K562 (cell line): ENCODE data around the gene MLC1. TPM values are rescaled to one million over a fixed set of nuclear protein-coding genes. Genes with fewer than 3 reads are reported as not detected.

ENCODE experiments used
- ATAC-seq: fragments of 200-7000 bp; cut with Tn5 transposase; 3 replicates; pipeline ENCODE4 v1.9.1; 2020; ENCODE audit warnings: moderate library complexity
- BruUV-seq: library from RNA; stranded (reverse); fragments of 400-500 nt; replicated peaks from 2 replicates; lab custom pipeline; 2021; lab: Mats Ljungman, UMichigan
- CTCF ChIA-PET: fragments of 300-600 bp; formaldehyde crosslinking; extraction: SDS; loops from one replicate; lab custom pipeline; 2021; ENCODE audit warnings: low intra/inter-chr PET ratio; lab: Yijun Ruan, JAX
- POLR2A ChIA-PET: fragments of 300-600, 350-650 bp; sonication (Branson Sonifier 250); formaldehyde crosslinking; extraction: SDS; loops from one replicate; lab custom pipeline; 2021; ENCODE audit warnings: antibody characterized with exemption, inconsistent platforms; lab: Yijun Ruan, JAX
- DNase-seq, 4 experiments: peaks; one replicate each; pipeline versions ENCODE4 v3.0.0 to v3.0.0-alpha.2; 2011 to 2018; ENCODE audit warnings: low spot score in 3 of 4, mixed read lengths in 3 of 4; ENCODE audit errors: extremely low read depth in 1 of 4
- FAIRE-seq: peaks from 2 replicates; lab custom pipeline; 2011; peaks lifted over from hg19 to GRCh38; lab: Jason Lieb, UNC
- H2AFZ ChIP-seq: 2 replicates; pipeline ENCODE4 v1.6.0; 2011; ENCODE audit warnings: low read depth, low read length, control low read depth, inconsistent platforms
- H3K27ac ChIP-seq: fragments of 200-600 bp; 3 replicates; pipeline ENCODE4 v1.8.0; 2011; ENCODE audit warnings: low read depth, mild to moderate bottlenecking, control low read depth, inconsistent platforms, low read length, moderate library complexity, mixed read lengths; ENCODE audit errors: extremely low read depth
- H3K27me3 ChIP-seq, 2 experiments: fragments of 300-600 bp in 1 of 2; 2 replicates in 1 of 2; 3 replicates in 1 of 2; pipeline versions ENCODE4 v1.6.0 to v1.8.0; 2011; ENCODE audit warnings: inconsistent platforms in 2 of 2, low read length in 2 of 2, mild to moderate bottlenecking in 1 of 2, mixed read lengths in 1 of 2, moderate library complexity in 1 of 2; ENCODE audit not compliant: control insufficient read depth in 2 of 2, insufficient read depth in 2 of 2
- H3K36me3 ChIP-seq: fragments of 300-600 bp; 3 replicates; pipeline ENCODE4 v1.8.0; 2011; ENCODE audit warnings: mild to moderate bottlenecking, low read length, inconsistent platforms; ENCODE audit not compliant: control insufficient read depth, insufficient read depth
- H3K4me1 ChIP-seq, 2 experiments: fragments of 200-600 bp in 1 of 2; replicated peaks in 1 of 2; 2 replicates in 1 of 2; 3 replicates in 1 of 2; pipeline versions ENCODE4 v1.5.1 to v1.8.0; 2011; ENCODE audit warnings: inconsistent platforms in 2 of 2, low read length in 2 of 2, mild to moderate bottlenecking in 1 of 2, mixed read lengths in 1 of 2, moderate library complexity in 1 of 2; ENCODE audit not compliant: control insufficient read depth in 2 of 2, insufficient read depth in 2 of 2
- H3K4me2 ChIP-seq: 2 replicates; pipeline ENCODE4 v1.6.1; 2011; ENCODE audit warnings: low read length, control low read depth, inconsistent platforms, mixed read lengths; ENCODE audit not compliant: insufficient read depth
- H3K4me3 ChIP-seq: fragments of 200-600 bp; sonication (generic), shearing (Covaris generic); 2 replicates; pipeline ENCODE4 v1.5.1; 2016; ENCODE audit warnings: control low read depth, inconsistent platforms
- H3K79me2 ChIP-seq: fragments of 200-600 bp; 3 replicates; pipeline ENCODE4 v1.8.0; 2011; ENCODE audit warnings: low read length, inconsistent platforms; ENCODE audit not compliant: control insufficient read depth, insufficient read depth
- H3K9ac ChIP-seq, 2 experiments: 2 replicates each; pipeline versions ENCODE4 v1.6.0 to v1.6.1; 2011; ENCODE audit warnings: low read depth in 2 of 2, low read length in 2 of 2, control low read depth in 1 of 2, inconsistent platforms in 1 of 2, mild to moderate bottlenecking in 1 of 2, mixed read lengths in 1 of 2; ENCODE audit not compliant: insufficient read depth in 1 of 2
- H3K9me1 ChIP-seq: one replicate; pipeline ENCODE4 v1.6.0; 2011; ENCODE audit warnings: inconsistent platforms, mild to moderate bottlenecking, low read length, moderate library complexity; ENCODE audit not compliant: control insufficient read depth, insufficient read depth
- H3K9me3 ChIP-seq: replicated peaks from 2 replicates; pipeline ENCODE4 v1.5.1; 2011; ENCODE audit warnings: low read depth, low read length, inconsistent platforms; ENCODE audit not compliant: control insufficient read depth, insufficient read depth
- H4K20me1 ChIP-seq: replicated peaks from 2 replicates; pipeline ENCODE4 v1.6.1; 2011; ENCODE audit warnings: low read length, inconsistent platforms, mixed read lengths; ENCODE audit not compliant: control insufficient read depth, insufficient read depth
- MLX ChIP-seq, 2 experiments: fragments of 450-650 bp in 1 of 2; sonication (generic) in 1 of 2; formaldehyde crosslinking; conservative IDR thresholded peaks; 2 replicates each; pipeline versions ENCODE4 v1.4.0 to v1.8.1; 2020 to 2022; ENCODE audit warnings: mild to moderate bottlenecking in 1 of 2, missing genetic modification reagents in 1 of 2
- PTRF ChIP-seq: fragments of 450-650 bp; IDR thresholded peaks from 2 replicates; pipeline ENCODE4 v1.6.1; 2016; ENCODE audit warnings: mild to moderate bottlenecking, missing genetic modification characterization, missing compliant biosample characterization
- PURB ChIP-seq: sonication (generic); formaldehyde crosslinking; IDR thresholded peaks from 2 replicates; pipeline ENCODE4 v1.9.0; 2021; ENCODE audit warnings: low read depth, mild to moderate bottlenecking, missing genetic modification reagents
- TEAD4 ChIP-seq, 2 experiments: sonication (generic) in 1 of 2; formaldehyde crosslinking in 1 of 2; IDR thresholded peaks; 2 replicates each; pipeline versions ENCODE4 v1.6.1 to v1.8.0; 2012 to 2022; ENCODE audit warnings: borderline replicate concordance in 1 of 2, inconsistent platforms in 1 of 2, low read length in 1 of 2, mild to moderate bottlenecking in 1 of 2, missing genetic modification reagents in 1 of 2
- THRA ChIP-seq: fragments of 450-650 bp; IDR thresholded peaks from 2 replicates; pipeline ENCODE4 v1.6.1; 2017; ENCODE audit warnings: mild to moderate bottlenecking, moderate library complexity
- USF1 ChIP-seq: sonication (generic); formaldehyde crosslinking; IDR thresholded peaks from 2 replicates; pipeline ENCODE4 v1.9.0; 2022; ENCODE audit warnings: mild to moderate bottlenecking, missing genetic modification reagents
- ZC3H8 ChIP-seq: fragments of 450-650 bp; IDR thresholded peaks from 2 replicates; pipeline ENCODE4 v1.6.1; 2017
- WGBS: fragments of 100-300 bp; shearing (Covaris generic); methylation state at CpG from one replicate; pipeline ENCODE4 v1.1.6; 2016; ENCODE audit warnings: low coverage, mixed read lengths; ENCODE audit not compliant: insufficient coverage; ENCODE audit errors: missing lambda C conversion rate; 5-methylcytosine and 5-hydroxymethylcytosine counted together
- in situ Hi-C: fragments of 300-500 bp; cut with MboI; formaldehyde crosslinking; loops from 4 replicates; pipeline ENCODE4 v1.15.0; 2018; ENCODE audit warnings: inconsistent platforms, mixed read lengths
- intact Hi-C: fragments of 100-400 bp; cut with micrococcal nuclease; formaldehyde crosslinking; loops from 2 replicates; pipeline ENCODE4 v1.14.2; 2022
- polyA plus RNA-seq, 8 experiments: library from polyadenylated mRNA; depleted of rRNA in 4 of 8; stranded (reverse) in 5 of 8; unstranded in 3 of 8; fragments of >200 nt; fragmentation: Nextera tagmentation in 2 of 8; fragmentation: Illumina TruSeq in 1 of 8; extraction: Ambion mirVana in 2 of 8; extraction: Trizol in 1 of 8; gene quantifications; 2 replicates each; pipeline versions ENCODE4 v1.2.1 to v1.2.3, GENCODE V29; 2011 to 2014; ENCODE audit warnings: inconsistent platforms in 1 of 8, missing spikeins in 1 of 8
- total RNA-seq, 7 experiments: library from RNA; depleted of rRNA in 6 of 7; stranded (reverse); fragments of >200 nt in 6 of 7; fragmentation: Illumina TruSeq in 2 of 7; extraction: Trizol in 2 of 7; gene quantifications; 2 replicates each; pipeline versions ENCODE4 v1.2.1 to v1.2.3, GENCODE V29; 2011 to 2021; ENCODE audit warnings: low replicate concordance in 1 of 7
- TF ChIP-seq, protein P1 (sequence below): fragments of 250-450 bp; sonication (Bioruptor Pico); IDR thresholded peaks from 2 replicates; pipeline ENCODE4 v1.8.0; 2022; ENCODE audit warnings: moderate library complexity, mild to moderate bottlenecking, inconsistent platforms

MLC1 gene
- total and polyA plus RNA-seq, 9 of the 15 experiments (the other 6 are each of a cell fraction or from before 2014, with no cell fraction given) = 0.06 to 0.98 (median 0.39) TPM

GRCh38 chr22:50082197-50082715 lies 3.0 kb downstream of the MLC1 start:
- no peak overlapping the region for H3K27ac ChIP-seq

More at GRCh38 chr22:50082197-50082715, 3.0 kb downstream of the MLC1 start:
- H2AFZ ChIP-seq = no peak overlapping the region
- H3K79me2 ChIP-seq = no peaks in the 10 kb centered on the region
- TF ChIP-seq, protein P1, sequence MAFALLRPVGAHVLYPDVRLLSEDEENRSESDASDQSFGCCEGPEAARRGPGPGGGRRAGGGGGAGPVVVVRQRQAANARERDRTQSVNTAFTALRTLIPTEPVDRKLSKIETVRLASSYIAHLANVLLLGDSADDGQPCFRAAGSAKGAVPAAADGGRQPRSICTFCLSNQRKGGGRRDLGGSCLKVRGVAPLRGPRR (CRISPR knock-in tag) = no peak
- TF ChIP-seq PTRF (tag) = no peak
- no peak for TF ChIP-seq THRA
- TF ChIP-seq PURB = no peak
- no peak for TF ChIP-seq USF1
- TF ChIP-seq MLX (CRISPR knock-in tag; conservative IDR thresholded peaks at IDR 0.05) = no peak
- no peak for TF ChIP-seq ZC3H8
- no peak for TF ChIP-seq TEAD4 (IDR thresholded peaks at IDR 0.05; ENCODE audit: low read length)
- TF ChIP-seq TEAD4 (CRISPR knock-in tag; IDR thresholded peaks at IDR 0.05; ENCODE audit: borderline replicate concordance) = no peak
- no peaks in the 10 kb centered on the region for H3K27me3 ChIP-seq
- no peak overlapping the region for H3K4me2 ChIP-seq
- ChIA-PET CTCF (no interaction called here), POLR2A (interaction anchor here (0.6 to 0.7 kb wide), 2 partner anchors 11 to 227 kb away, joined by 3 to 5 read pairs; no protein-coding TSS in a partner anchor)
- BruUV-seq = no TSS peak
- in situ Hi-C loops = no loop called here
- no peaks in the 10 kb centered on the region for H3K9me1 ChIP-seq
- peaks cover 10 to 25% of the 10 kb centered on the region in 2 experiments; a peak in 4 of 5 replicates for H3K4me1 ChIP-seq
- no peak for DNase-seq
- 65% methylated on average over 10 of the region's 18 CpGs for WGBS
- no peak for FAIRE-seq
- H3K9me3 ChIP-seq = no peaks in the 10 kb centered on the region
- ATAC-seq = no peak
- no peak overlapping the region for H3K4me3 ChIP-seq
- H3K9ac ChIP-seq = no peak overlapping the region
- intact Hi-C loops = no loop called here
- H4K20me1 ChIP-seq = no peaks in the 10 kb centered on the region
- no peaks in the 10 kb centered on the region for H3K36me3 ChIP-seq
